Measurements from ENCODE around the gene RND1. TPM values are rescaled to one million over a fixed set of nuclear protein-coding genes. Genes with fewer than 3 reads are reported as not detected.

RND1 gene
- total RNA-seq, 1 experiment from 2014 or later = 5.1 TPM

DNA sequence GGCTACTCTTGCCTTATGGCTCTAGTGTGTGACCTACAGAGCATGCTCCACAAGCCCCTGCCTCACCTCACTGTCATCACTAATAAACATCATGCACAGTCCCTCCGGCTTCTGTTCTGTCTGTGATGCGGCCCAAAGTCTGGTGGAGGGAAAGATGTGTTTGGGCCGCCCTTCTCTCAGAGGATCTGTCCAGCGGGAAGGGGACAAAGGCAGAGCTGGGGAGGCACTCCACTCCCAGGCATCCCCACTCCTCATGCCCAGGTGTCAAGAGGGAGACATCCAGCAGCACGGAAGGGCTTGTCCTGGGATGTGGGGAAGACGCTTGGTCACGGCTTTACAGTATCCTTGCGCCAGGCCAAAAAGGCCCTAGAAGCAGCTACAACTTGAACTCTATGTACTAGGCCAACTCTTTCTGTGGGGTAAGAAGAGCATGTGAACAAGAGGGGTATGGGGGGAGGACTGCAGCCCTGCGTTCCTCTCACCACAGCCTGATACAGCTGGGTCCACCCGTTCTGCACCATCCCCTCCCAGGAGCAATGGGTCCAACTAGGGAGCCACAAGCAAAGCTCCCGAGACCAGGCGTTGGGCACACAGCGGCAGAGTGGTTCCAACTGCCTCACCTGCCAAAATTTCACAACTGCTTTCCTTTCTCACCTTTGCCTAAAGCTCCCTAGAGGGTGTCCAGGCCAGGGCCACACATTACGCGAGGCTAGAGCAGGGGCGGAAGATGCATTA, 36.7 kb downstream of the RND1 start:
- Mint-ChIP-seq H3K4me1 (ENCODE audit: low read depth, unreplicated experiment) (no peaks in the 10 kb centered on the region), H3K36me3 (ENCODE audit: insufficient read depth, unreplicated experiment) (peaks cover 59% of the 10 kb centered on the region), H3K4me3 (ENCODE audit: unreplicated experiment) (no peak overlapping the region), H3K9me3 (ENCODE audit: unreplicated experiment) (no peaks in the 10 kb centered on the region), H3K27ac (ENCODE audit: unreplicated experiment) (peak overlapping the region; percentile 36), H3K27me3 (ENCODE audit: insufficient read depth, unreplicated experiment) (no peaks in the 10 kb centered on the region)
- H3K4me3 ChIP-seq (ENCODE audit: low read depth, low read length) = no peak overlapping the region
- BruUV-seq (replicated peaks) = no TSS peak
- H3K9me3 ChIP-seq = no peaks in the 10 kb centered on the region
- ChIA-PET CTCF (interaction anchor here (0.6 kb wide), 1 partner anchor 77 kb away, joined by 5 read pairs; no protein-coding TSS in a partner anchor), POLR2A (interaction anchor here (0.6 kb wide), 1 partner anchor 270 kb away, joined by 9 read pairs; no protein-coding TSS in a partner anchor)
- H3K36me3 ChIP-seq (ENCODE audit: control insufficient read depth, insufficient read depth, low read length) = no peaks in the 10 kb centered on the region; the same call in none of the 2 replicates
- intact Hi-C loops (cut with micrococcal nuclease; ENCODE audit: unreplicated experiment) = no loop called here
- H3K4me1 ChIP-seq = no peaks in the 10 kb centered on the region
- H3K27me3 ChIP-seq (replicated peaks; ENCODE audit: control insufficient read depth, insufficient read depth, low read length) = no peaks in the 10 kb centered on the region
- DNase-seq = no peak
- TF ChIP-seq, protein P1, sequence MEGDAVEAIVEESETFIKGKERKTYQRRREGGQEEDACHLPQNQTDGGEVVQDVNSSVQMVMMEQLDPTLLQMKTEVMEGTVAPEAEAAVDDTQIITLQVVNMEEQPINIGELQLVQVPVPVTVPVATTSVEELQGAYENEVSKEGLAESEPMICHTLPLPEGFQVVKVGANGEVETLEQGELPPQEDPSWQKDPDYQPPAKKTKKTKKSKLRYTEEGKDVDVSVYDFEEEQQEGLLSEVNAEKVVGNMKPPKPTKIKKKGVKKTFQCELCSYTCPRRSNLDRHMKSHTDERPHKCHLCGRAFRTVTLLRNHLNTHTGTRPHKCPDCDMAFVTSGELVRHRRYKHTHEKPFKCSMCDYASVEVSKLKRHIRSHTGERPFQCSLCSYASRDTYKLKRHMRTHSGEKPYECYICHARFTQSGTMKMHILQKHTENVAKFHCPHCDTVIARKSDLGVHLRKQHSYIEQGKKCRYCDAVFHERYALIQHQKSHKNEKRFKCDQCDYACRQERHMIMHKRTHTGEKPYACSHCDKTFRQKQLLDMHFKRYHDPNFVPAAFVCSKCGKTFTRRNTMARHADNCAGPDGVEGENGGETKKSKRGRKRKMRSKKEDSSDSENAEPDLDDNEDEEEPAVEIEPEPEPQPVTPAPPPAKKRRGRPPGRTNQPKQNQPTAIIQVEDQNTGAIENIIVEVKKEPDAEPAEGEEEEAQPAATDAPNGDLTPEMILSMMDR (IDR thresholded peaks at IDR 0.05; ENCODE audit: insufficient read depth in 1 of 2, low read depth in 1 of 2, low read length in 1 of 2, severe bottlenecking in 1 of 2, unreplicated experiment in 1 of 2) = no peak

DNA sequence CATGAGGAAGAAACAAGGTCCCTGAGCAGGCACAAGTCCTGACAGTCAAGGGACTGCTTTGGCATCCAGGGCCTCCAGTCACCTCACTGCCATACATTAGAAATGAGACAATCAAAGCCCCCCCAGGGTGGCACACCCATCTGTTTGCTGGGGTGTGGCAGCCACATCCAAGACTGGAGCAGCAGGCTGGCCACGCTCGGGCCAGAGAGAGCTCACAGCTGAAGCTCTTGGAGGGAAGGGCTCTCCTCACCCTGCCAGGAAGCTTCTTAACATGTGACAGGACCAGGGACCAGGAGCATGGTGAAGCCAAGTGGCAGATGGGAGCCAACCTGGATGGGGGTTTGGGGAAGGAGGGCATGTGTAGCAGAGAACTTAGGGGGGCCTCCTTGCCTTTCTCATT, 37.4 kb downstream of the RND1 start:
- Histone ChIP-seq H3K36me3 (ENCODE audit: control insufficient read depth, insufficient read depth, low read length) (no peaks in the 10 kb centered on the region; the same call in none of the 2 replicates), H3K4me1 (no peaks in the 10 kb centered on the region), H3K27me3 (replicated peaks; ENCODE audit: control insufficient read depth, insufficient read depth, low read length) (no peaks in the 10 kb centered on the region), H3K4me3 (ENCODE audit: low read depth, low read length) (no peak overlapping the region), H3K9me3 (no peaks in the 10 kb centered on the region)
- peak overlapping the region; percentile 36 for H3K27ac Mint-ChIP-seq (ENCODE audit: unreplicated experiment)
- H3K4me1 Mint-ChIP-seq (ENCODE audit: low read depth, unreplicated experiment) = no peaks in the 10 kb centered on the region
- H3K9me3 Mint-ChIP-seq (ENCODE audit: unreplicated experiment) = no peaks in the 10 kb centered on the region
- no peaks in the 10 kb centered on the region for H3K27me3 Mint-ChIP-seq (ENCODE audit: insufficient read depth, unreplicated experiment)
- CTCF ChIA-PET = no interaction called here
- intact Hi-C loops (cut with micrococcal nuclease; ENCODE audit: unreplicated experiment) = no loop called here
- TF ChIP-seq, protein P1 (IDR thresholded peaks at IDR 0.05; ENCODE audit: insufficient read depth in 1 of 2, low read depth in 1 of 2, low read length in 1 of 2, severe bottlenecking in 1 of 2, unreplicated experiment in 1 of 2) = no peak
- DNase-seq = no peak
- H3K36me3 Mint-ChIP-seq (ENCODE audit: insufficient read depth, unreplicated experiment) = peaks cover 55% of the 10 kb centered on the region
- no TSS peak for BruUV-seq (replicated peaks)
- POLR2A ChIA-PET = no interaction called here
- no peak overlapping the region for H3K4me3 Mint-ChIP-seq (ENCODE audit: unreplicated experiment)

DNA sequence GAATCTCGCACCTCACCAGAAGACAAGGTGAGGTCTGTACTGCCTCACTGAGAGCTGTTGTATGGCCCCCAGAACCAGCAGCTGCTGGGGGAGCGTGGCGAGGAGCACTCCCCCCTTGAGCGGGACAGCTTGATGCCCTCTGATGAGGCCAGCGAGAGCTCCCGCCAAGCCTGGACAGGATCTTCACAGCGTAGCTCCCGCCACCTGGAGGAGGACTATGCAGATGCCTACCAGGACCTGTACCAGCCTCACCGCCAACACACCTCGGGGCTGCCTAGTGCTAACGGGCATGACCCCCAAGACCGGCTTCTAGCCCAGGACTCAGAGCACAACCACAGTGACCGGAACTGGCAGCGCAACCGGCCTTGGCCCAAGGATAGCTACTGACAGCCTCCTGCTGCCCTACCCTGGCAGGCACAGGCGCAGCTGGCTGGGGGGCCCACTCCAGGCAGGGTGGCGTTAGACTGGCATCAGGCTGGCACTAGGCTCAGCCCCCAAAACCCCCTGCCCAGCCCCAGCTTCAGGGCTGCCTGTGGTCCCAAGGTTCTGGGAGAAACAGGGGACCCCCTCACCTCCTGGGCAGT, 38.1 kb downstream of the RND1 start:
- Mint-ChIP-seq H3K27me3 (ENCODE audit: insufficient read depth, unreplicated experiment) (no peaks in the 10 kb centered on the region), H3K4me1 (ENCODE audit: low read depth, unreplicated experiment) (peaks cover under 1% of the 10 kb centered on the region), H3K9me3 (ENCODE audit: unreplicated experiment) (no peaks in the 10 kb centered on the region), H3K27ac (ENCODE audit: unreplicated experiment) (no peak overlapping the region), H3K36me3 (ENCODE audit: insufficient read depth, unreplicated experiment) (peaks cover 51% of the 10 kb centered on the region), H3K4me3 (ENCODE audit: unreplicated experiment) (no peak overlapping the region)
- Histone ChIP-seq H3K27me3 (replicated peaks; ENCODE audit: control insufficient read depth, insufficient read depth, low read length) (no peaks in the 10 kb centered on the region), H3K36me3 (ENCODE audit: control insufficient read depth, insufficient read depth, low read length) (no peaks in the 10 kb centered on the region; the same call in none of the 2 replicates), H3K4me1 (no peaks in the 10 kb centered on the region), H3K9me3 (no peaks in the 10 kb centered on the region), H3K4me3 (ENCODE audit: low read depth, low read length) (no peak overlapping the region)
- CTCF ChIA-PET = interaction anchor here (1.0 kb wide), 1 partner anchor 12 kb away, joined by 5 read pairs; no protein-coding TSS in a partner anchor
- no peak for DNase-seq
- intact Hi-C loops (cut with micrococcal nuclease; ENCODE audit: unreplicated experiment) = no loop called here
- BruUV-seq (replicated peaks) = no TSS peak
- POLR2A ChIA-PET = interaction anchor here (0.8 kb wide), 1 partner anchor 38 kb away, joined by 3 read pairs; no protein-coding TSS in a partner anchor
- TF ChIP-seq, protein P1 (IDR thresholded peaks at IDR 0.05; ENCODE audit: insufficient read depth in 1 of 2, low read depth in 1 of 2, low read length in 1 of 2, severe bottlenecking in 1 of 2, unreplicated experiment in 1 of 2) = no peak
